SK-N-SH treated with all-trans-retinoic acid at 6 μM for 48 hours (cell line): Measurements from ENCODE around the gene TOP3A.

Source experiments
- ARNTL ChIP-seq: fragments of 450-650 bp; formaldehyde crosslinking; IDR thresholded peaks from 2 replicates; pipeline ENCODE4 v1.5.0; 2020; ENCODE audit warnings: low read depth, mild to moderate bottlenecking, moderate library complexity, borderline replicate concordance
- RARB ChIP-seq: fragments of 250-450 bp; sonication (Bioruptor Pico); IDR thresholded peaks from 2 replicates; pipeline ENCODE4 v1.8.0; 2021; ENCODE audit warnings: mild to moderate bottlenecking, moderate library complexity
- ZFP3 ChIP-seq: fragments of 250-450 bp; sonication (Bioruptor Pico); IDR thresholded peaks from 2 replicates; pipeline ENCODE4 v1.5.0; 2020; ENCODE audit warnings: mild to moderate bottlenecking, moderate library complexity
- ZFP30 ChIP-seq: fragments of 450-650 bp; formaldehyde crosslinking; IDR thresholded peaks from 2 replicates; pipeline ENCODE4 v1.5.0; 2022; ENCODE audit warnings: mild to moderate bottlenecking, moderate library complexity
- ZNF8 ChIP-seq: fragments of 450-650 bp; formaldehyde crosslinking; IDR thresholded peaks from 2 replicates; pipeline ENCODE4 v1.5.0; 2020; ENCODE audit warnings: mild to moderate bottlenecking, moderate library complexity

- TF ChIP-seq ZFP3 (CRISPR knock-in tag) (no peak), ZNF8 (no peak), ARNTL (CRISPR knock-in tag) (no peak), ZFP30 (CRISPR knock-in tag) (no peak), RARB (CRISPR knock-in tag) (no peak)
Measured at GRCh38 chr17:18250708-18251107, 64.1 kb downstream of the TOP3A start.
